GM19351 (cell line): ENCODE measurements around the gene ULK4.
"Not testable (repeated sequence)": the region's sequence is repeated elsewhere in the genome, so short reads cannot be mapped to it uniquely, and the experiment has no call there.

Source experiments
- ATAC-seq: cut with Tn5 transposase; IDR thresholded peaks from one replicate; pipeline ENCODE4 v1.9.1; 2021; ENCODE audit warnings: mild to moderate bottlenecking, moderate library complexity; ENCODE audit not compliant: unreplicated experiment

The ULK4 gene

GRCh38 chr3:41286305-41286704 is 675.6 kb downstream of the ULK4 start:
- ATAC-seq, result no peak

- ATAC-seq, result not testable (repeated sequence)
Observed at GRCh38 chr3:41284934-41285333, 677.0 kb downstream of the ULK4 start.

- ATAC-seq, result no peak
Observed at GRCh38 chr3:41277790-41278465, 684.0 kb downstream of the ULK4 start.

- no peak for ATAC-seq
Observed at GRCh38 chr3:41276191-41276590, 685.7 kb downstream of the ULK4 start.

- no peak for ATAC-seq
Observed at GRCh38 chr3:41274944-41275668, 686.8 kb downstream of the ULK4 start.

GRCh38 chr3:41272667-41273066 is 689.2 kb downstream of the ULK4 start:
- ATAC-seq, result no peak

GRCh38 chr3:41267975-41268640 is 693.8 kb downstream of the ULK4 start:
- ATAC-seq, result no peak

- ATAC-seq, result no peak
Observed at GRCh38 chr3:41265823-41266273, 696.1 kb downstream of the ULK4 start.

GRCh38 chr3:41265011-41265545 is 696.8 kb downstream of the ULK4 start:
- ATAC-seq, result no peak

GRCh38 chr3:41260063-41260450 is 701.8 kb downstream of the ULK4 start:
- no peak for ATAC-seq

GRCh38 chr3:41259449-41260062 is 702.3 kb downstream of the ULK4 start:
- ATAC-seq, result no peak

GRCh38 chr3:41258239-41258800 is 703.6 kb downstream of the ULK4 start:
- no peak for ATAC-seq

- no peak for ATAC-seq
Observed at GRCh38 chr3:41251593-41251992, 710.3 kb downstream of the ULK4 start.

GRCh38 chr3:41250825-41251224 is 711.1 kb downstream of the ULK4 start:
- ATAC-seq, result no peak

- ATAC-seq, result no peak
Observed at GRCh38 chr3:41249318-41249717, 712.6 kb downstream of the ULK4 start.

GRCh38 chr3:41248525-41248924 is 713.4 kb downstream of the ULK4 start:
- ATAC-seq, result no peak

- ATAC-seq, result no peak
Observed at GRCh38 chr3:41247055-41248004, 714.6 kb downstream of the ULK4 start.

GRCh38 chr3:41244620-41245336 is 717.1 kb downstream of the ULK4 start:
- no peak for ATAC-seq

GRCh38 chr3:41243183-41243582 is 718.7 kb downstream of the ULK4 start:
- ATAC-seq, result no peak
